Aorta (tissue), 5 donors: ENCODE measurements around the gene INCA1. TPM values are rescaled to one million over a fixed set of nuclear protein-coding genes. Genes with fewer than 3 reads are reported as not detected.
A peak's percentile ranks its signal among the peaks of the same experiment; 100 is the strongest.

Experiments used
- ATAC-seq: fragments of 200-7000 bp; cut with Tn5 transposase; one replicate; pipeline ENCODE4 v1.9.1; 2022; ENCODE audit warnings: moderate library complexity; ENCODE audit not compliant: low FRiP score
- DNase-seq, 2 donors: peaks; one replicate each; pipeline ENCODE4 v3.0.0-alpha.2; 2020
- H3K27ac ChIP-seq, 2 donors: one replicate each; pipeline ENCODE4 v1.5.1; 2013; ENCODE audit warnings: low read length in 2 of 2, mild to moderate bottlenecking in 2 of 2, moderate library complexity in 2 of 2, control low read depth in 1 of 2, inconsistent platforms in 1 of 2, low read depth in 1 of 2
- H3K27me3 ChIP-seq, 2 donors: one replicate each; pipeline ENCODE4 v1.6.1; 2013; ENCODE audit warnings: control low read depth in 1 of 2, low read length in 1 of 2, mild to moderate bottlenecking in 1 of 2, moderate library complexity in 1 of 2; ENCODE audit not compliant: insufficient read depth in 2 of 2, control insufficient read depth in 1 of 2
- H3K36me3 ChIP-seq, 2 donors: one replicate each; pipeline ENCODE4 v1.6.1; 2013; ENCODE audit warnings: control low read depth in 1 of 2, low read length in 1 of 2, mild to moderate bottlenecking in 1 of 2; ENCODE audit not compliant: insufficient read depth in 2 of 2, control insufficient read depth in 1 of 2
- H3K4me1 ChIP-seq, 2 donors: one replicate each; pipeline ENCODE4 v1.6.1; 2013; ENCODE audit warnings: low read length in 2 of 2, control low read depth in 1 of 2, mild to moderate bottlenecking in 1 of 2, moderate library complexity in 1 of 2; ENCODE audit not compliant: insufficient read depth in 2 of 2, control insufficient read depth in 1 of 2
- H3K4me3 ChIP-seq, 2 donors: one replicate each; pipeline ENCODE4 v1.5.1; 2013; ENCODE audit warnings: low read length in 2 of 2, control low read depth in 1 of 2, mild to moderate bottlenecking in 1 of 2
- H3K9me3 ChIP-seq: one replicate; pipeline ENCODE4 v1.6.1; 2013; ENCODE audit warnings: mild to moderate bottlenecking, low read length; ENCODE audit not compliant: control insufficient read depth
- WGBS, 2 donors: extraction: QIAGEN DNeasy Blood & Tissue Kit; methylation state at CpG; one replicate each; pipeline ENCODE4 v1.1.7; 2013; 5-methylcytosine and 5-hydroxymethylcytosine counted together
- intact Hi-C, 2 donors: fragments of 100-400 bp; cut with DNase I; formaldehyde crosslinking; loops; one replicate each; pipeline versions ENCODE4 v1.14.2 to v1.15.0; 2022
- polyA plus RNA-seq, 2 donors: library from polyadenylated mRNA; stranded (reverse); fragments of 200-250 nt; gene quantifications; one replicate each; pipeline ENCODE4 v1.2.3, GENCODE V29; 2013
- total RNA-seq, 2 donors: library from RNA; stranded (reverse); fragmentation: NEBNext Ultra II Directional; extraction: Animal tissue kit (Norgen Biotek cat#: 25700); gene quantifications; one replicate each; pipeline ENCODE4 v1.2.1, GENCODE V29; 2021
- donor health status: healthy with polysubstance abuse.
- donor health status: Bipolar disorder and iron deficiency.
- donor health status: DM: no; HTN: no; CAD: no.
- donor health status: DM: no; HTN: no; CAD: no.
- donor health status: DM: yes; HTN: yes; CAD: no.

INCA1 gene
- total and polyA plus RNA-seq, 4 donors, result 1.2 to 4.9 (median 1.6) TPM

DNA sequence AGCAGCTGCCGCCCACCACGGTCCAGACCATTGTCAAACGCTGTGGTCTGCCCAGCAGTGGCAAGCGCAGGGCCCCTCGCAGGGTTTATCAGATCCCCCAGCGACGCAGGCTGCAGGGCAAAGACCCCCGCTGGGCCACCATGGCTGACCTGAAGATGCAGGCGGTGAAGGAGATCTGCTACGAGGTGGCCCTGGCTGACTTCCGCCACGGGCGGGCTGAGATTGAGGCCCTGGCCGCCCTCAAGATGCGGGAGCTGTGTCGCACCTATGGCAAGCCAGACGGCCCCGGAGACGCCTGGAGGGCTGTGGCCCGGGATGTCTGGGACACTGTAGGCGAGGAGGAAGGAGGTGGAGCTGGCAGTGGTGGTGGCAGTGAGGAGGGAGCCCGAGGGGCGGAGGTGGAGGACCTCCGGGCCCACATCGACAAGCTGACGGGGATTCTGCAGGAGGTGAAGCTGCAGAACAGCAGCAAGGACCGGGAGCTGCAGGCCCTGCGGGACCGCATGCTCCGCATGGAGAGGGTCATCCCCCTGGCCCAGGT lies 24.9 kb upstream of the INCA1 start:
- Histone ChIP-seq H3K27me3 (no peaks in the 10 kb centered on the region), H3K27ac (no peak overlapping the region), H3K4me3 (no peak overlapping the region), H3K9me3 (no peaks in the 10 kb centered on the region), H3K36me3 (peaks cover 5% of the 10 kb centered on the region in 2 donors), H3K4me1 (no peaks in the 10 kb centered on the region)
- DNase-seq (no peak), ATAC-seq (no peak)
- 94 to 95% methylated on average over 30 of the region's 30 CpGs for WGBS, 2 donors
- intact Hi-C loops, result no loop called here

DNA sequence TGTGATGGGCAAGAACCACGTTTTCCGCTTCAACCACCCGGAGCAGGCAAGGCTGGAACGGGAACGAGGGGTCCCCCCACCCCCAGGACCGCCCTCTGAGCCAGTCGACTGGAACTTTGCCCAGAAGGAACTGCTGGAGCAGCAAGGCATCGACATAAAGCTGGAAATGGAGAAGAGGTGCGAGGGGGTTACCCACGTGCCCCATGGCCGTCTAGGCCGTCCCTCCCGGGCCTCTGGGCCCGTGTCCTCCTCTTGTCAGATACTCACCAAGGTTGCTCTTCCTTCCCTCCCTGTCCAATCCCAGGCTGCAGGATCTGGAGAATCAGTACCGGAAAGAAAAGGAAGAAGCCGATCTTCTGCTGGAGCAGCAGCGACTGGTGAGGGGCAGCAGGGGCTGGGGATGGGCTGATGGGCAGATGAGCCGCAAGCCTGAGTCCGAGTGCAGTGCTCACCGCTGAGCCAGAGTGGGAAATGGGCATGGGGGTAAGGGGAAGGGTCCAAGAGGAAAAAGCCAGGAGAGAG lies 23.2 kb upstream of the INCA1 start:
- peaks cover 5 to 7% of the 10 kb centered on the region in 2 donors for H3K36me3 ChIP-seq
- no peak overlapping the region for H3K4me3 ChIP-seq
- DNase-seq, result no peak
- ATAC-seq, result no peak
- no peaks in the 10 kb centered on the region for H3K27me3 ChIP-seq
- no peaks in the 10 kb centered on the region for H3K4me1 ChIP-seq
- H3K9me3 ChIP-seq, result no peaks in the 10 kb centered on the region
- no peak overlapping the region for H3K27ac ChIP-seq
- WGBS, 2 donors, result 82 to 86% methylated on average over 20 of the region's 20 CpGs
- intact Hi-C loops, result no loop called here

DNA sequence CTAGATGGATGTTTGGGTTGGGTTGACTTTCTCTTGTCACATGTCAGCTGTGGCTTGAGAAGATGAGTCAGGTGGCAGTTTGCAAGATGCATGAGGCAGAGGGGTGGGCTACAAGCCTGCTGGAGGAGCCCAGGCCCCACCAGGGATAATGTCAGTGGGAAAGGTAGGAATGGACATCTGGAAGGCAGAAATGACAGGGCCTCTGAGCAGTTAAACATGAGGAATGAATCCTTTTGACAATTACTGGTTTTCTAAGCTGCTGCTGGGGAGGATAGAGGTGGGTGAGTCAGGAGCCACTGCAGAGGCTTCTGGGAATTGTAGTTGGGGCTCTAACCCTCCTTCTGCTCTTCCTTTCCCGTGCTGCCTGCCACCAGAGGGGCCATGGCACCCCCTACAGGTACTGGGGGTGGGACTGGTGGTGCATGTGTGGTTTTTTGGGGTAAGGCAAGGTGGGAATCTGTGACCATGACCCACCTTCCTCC lies 22.2 kb upstream of the INCA1 start:
- H3K9me3 ChIP-seq, result no peaks in the 10 kb centered on the region
- no peak overlapping the region for H3K4me3 ChIP-seq
- ATAC-seq (no peak), DNase-seq (no peak)
- 25 to 36% methylated on average over 1 of the region's 1 CpG for whole genome bisulfite sequencing, 2 donors
- no peaks in the 10 kb centered on the region for H3K4me1 ChIP-seq
- no peaks in the 10 kb centered on the region for H3K27me3 ChIP-seq
- H3K27ac ChIP-seq, result no peak overlapping the region
- intact Hi-C loops, result no loop called here
- peaks cover 7 to 10% of the 10 kb centered on the region in 2 donors for H3K36me3 ChIP-seq

- H3K4me1 ChIP-seq, result no peaks in the 10 kb centered on the region
- 73 to 76% methylated on average over 4 of the region's 4 CpGs for WGBS, 2 donors
- intact Hi-C loops, result no loop called here
- ATAC-seq (no peak), DNase-seq (no peak)
- no peak overlapping the region for H3K4me3 ChIP-seq
- H3K36me3 ChIP-seq, result peaks cover 5% of the 10 kb centered on the region in 2 donors
- H3K9me3 ChIP-seq, result no peaks in the 10 kb centered on the region
- H3K27me3 ChIP-seq, result no peaks in the 10 kb centered on the region
- no peak overlapping the region for H3K27ac ChIP-seq
Observed at GRCh38 chr17:5014357-5014756, 17.0 kb upstream of the INCA1 start.

GRCh38 chr17:5011928-5012327 lies 14.6 kb upstream of the INCA1 start:
- WGBS, 2 donors, result 84 to 85% methylated on average over 6 of the region's 6 CpGs
- H3K9me3 ChIP-seq, result no peaks in the 10 kb centered on the region
- H3K27ac ChIP-seq, result no peak overlapping the region
- no peaks in the 10 kb centered on the region for H3K4me1 ChIP-seq
- no peak for DNase-seq
- no peak overlapping the region for H3K4me3 ChIP-seq
- ATAC-seq, result no peak
- no peaks in the 10 kb centered on the region for H3K27me3 ChIP-seq
- peaks cover 12% of the 10 kb centered on the region in 2 donors for H3K36me3 ChIP-seq
- intact Hi-C loops, result no loop called here

GRCh38 chr17:5003214-5003867 lies 6.0 kb upstream of the INCA1 start:
- 92 to 93% methylated on average over 18 of the region's 18 CpGs for WGBS, 2 donors
- Histone ChIP-seq H3K36me3 (peaks cover 5 to 25% of the 10 kb centered on the region in 2 donors), H3K27ac (no peak overlapping the region), H3K27me3 (no peaks in the 10 kb centered on the region), H3K4me1 (no peaks in the 10 kb centered on the region), H3K9me3 (no peaks in the 10 kb centered on the region), H3K4me3 (no peak overlapping the region)
- intact Hi-C loops, result loop anchor here in 1 of 2 donors (5.0 kb wide), 1 partner anchor 66 kb away; no protein-coding TSS in a partner anchor
- DNase-seq (no peak), ATAC-seq (no peak)

DNA sequence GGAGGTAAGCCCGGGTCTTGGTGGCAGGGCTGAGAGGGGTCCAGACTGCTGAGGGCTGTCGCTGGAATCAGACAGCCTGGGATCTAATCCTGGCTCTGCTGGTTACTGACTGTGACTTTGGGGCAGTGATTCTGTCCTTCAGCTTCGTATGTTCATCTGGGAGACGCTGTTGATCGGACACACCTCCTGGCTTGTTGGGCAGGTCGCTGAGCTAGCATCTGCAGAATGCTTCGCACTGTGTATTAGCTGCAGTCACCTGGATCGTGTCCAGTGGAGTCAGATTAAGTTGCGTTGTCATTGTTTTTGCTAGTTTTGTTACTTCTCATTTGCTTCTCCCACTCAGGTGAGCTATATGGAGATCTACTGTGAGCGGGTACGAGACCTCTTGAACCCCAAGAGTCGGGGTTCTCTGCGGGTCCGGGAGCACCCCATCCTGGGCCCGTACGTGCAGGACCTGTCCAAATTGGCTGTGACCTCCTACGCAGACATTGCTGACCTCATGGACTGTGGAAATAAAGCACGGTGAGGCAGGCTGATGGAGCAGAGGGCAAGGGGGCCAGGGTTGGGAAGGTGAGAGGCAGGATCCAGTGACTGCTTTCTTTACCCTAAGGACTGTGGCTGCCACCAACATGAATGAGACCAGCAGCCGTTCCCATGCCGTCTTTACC lies 4.9 kb upstream of the INCA1 start:
- intact Hi-C loops, result loop anchor here in 1 of 2 donors (5.0 kb wide), 1 partner anchor 65 kb away; no protein-coding TSS in a partner anchor
- ATAC-seq, result no peak
- no peak for DNase-seq
- Histone ChIP-seq H3K9me3 (no peaks in the 10 kb centered on the region), H3K27me3 (no peaks in the 10 kb centered on the region), H3K4me3 (no peak overlapping the region), H3K4me1 (no peaks in the 10 kb centered on the region), H3K36me3 (peaks cover 0 to 20% of the 10 kb centered on the region in 2 donors), H3K27ac (no peak overlapping the region)
- WGBS, 2 donors, result 84 to 88% methylated on average over 20 of the region's 20 CpGs

DNA sequence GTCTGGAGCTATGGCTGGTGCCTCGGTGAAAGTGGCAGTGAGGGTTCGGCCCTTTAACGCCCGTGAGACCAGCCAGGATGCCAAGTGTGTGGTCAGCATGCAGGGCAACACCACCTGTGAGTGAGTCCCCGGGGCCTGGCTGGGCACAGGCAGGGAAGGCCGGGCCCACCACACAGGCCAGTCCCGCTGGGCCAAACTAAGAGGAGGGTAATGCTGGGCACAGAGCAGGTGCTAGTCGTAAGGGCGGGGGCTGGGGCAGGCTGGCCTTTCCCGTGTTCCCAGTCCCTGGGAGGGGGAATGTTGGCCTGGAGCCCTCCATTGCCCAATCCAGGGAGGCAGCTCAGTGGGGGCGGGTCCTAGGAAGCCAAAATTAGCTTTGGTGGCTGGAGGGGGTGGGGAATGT lies 2.9 kb upstream of the INCA1 start:
- Histone ChIP-seq H3K4me1 (no peaks in the 10 kb centered on the region), H3K9me3 (no peaks in the 10 kb centered on the region), H3K27ac (peak overlapping the region in 1 of 2 donors; percentile 38), H3K4me3 (no peak overlapping the region), H3K27me3 (no peaks in the 10 kb centered on the region), H3K36me3 (peaks cover 0 to 15% of the 10 kb centered on the region in 2 donors)
- 3 to 8% methylated on average over 11 of the region's 11 CpGs for WGBS, 2 donors
- ATAC-seq (peak; percentile 50), DNase-seq (peak; percentile 88 to 93)
- intact Hi-C loops, result loop anchor here in 1 of 2 donors (5.0 kb wide), 1 partner anchor 63 kb away; no protein-coding TSS in a partner anchor
